ENCODE data around the gene CLASP1. TPM values are rescaled to one million over a fixed set of nuclear protein-coding genes. Genes with fewer than 3 reads are reported as not detected.

The CLASP1 gene
- total and polyA plus RNA-seq, 3 donors from 2014 or later: 43.8 to 130 (median 103) TPM

- intact Hi-C loops (cut with DNase I; ENCODE audit: low total_unique reads): no loop called here
- Histone ChIP-seq H3K4me1 (no peaks in the 10 kb centered on the region), H3K27me3 (no peaks in the 10 kb centered on the region), H3K36me3 (ENCODE audit: low read depth, missing control alignments) (no peaks in the 10 kb centered on the region), H3K9me3 (no peaks in the 10 kb centered on the region), H3K27ac (no peak overlapping the region), H3K4me3 (no peak overlapping the region)
- TF ChIP-seq, protein P1, sequence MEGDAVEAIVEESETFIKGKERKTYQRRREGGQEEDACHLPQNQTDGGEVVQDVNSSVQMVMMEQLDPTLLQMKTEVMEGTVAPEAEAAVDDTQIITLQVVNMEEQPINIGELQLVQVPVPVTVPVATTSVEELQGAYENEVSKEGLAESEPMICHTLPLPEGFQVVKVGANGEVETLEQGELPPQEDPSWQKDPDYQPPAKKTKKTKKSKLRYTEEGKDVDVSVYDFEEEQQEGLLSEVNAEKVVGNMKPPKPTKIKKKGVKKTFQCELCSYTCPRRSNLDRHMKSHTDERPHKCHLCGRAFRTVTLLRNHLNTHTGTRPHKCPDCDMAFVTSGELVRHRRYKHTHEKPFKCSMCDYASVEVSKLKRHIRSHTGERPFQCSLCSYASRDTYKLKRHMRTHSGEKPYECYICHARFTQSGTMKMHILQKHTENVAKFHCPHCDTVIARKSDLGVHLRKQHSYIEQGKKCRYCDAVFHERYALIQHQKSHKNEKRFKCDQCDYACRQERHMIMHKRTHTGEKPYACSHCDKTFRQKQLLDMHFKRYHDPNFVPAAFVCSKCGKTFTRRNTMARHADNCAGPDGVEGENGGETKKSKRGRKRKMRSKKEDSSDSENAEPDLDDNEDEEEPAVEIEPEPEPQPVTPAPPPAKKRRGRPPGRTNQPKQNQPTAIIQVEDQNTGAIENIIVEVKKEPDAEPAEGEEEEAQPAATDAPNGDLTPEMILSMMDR (IDR thresholded peaks at IDR 0.05): no peak
- no peak for TF ChIP-seq POLR2A (IDR thresholded peaks at IDR 0.05)
- no peak for DNase-seq
Observed at GRCh38 chr2:121670181-121670580, 20.9 kb upstream of the CLASP1 start.

GRCh38 chr2:121667618-121668017 is 18.4 kb upstream of the CLASP1 start:
- TF ChIP-seq, protein P1 (IDR thresholded peaks at IDR 0.05): no peak
- TF ChIP-seq POLR2A (IDR thresholded peaks at IDR 0.05): no peak
- intact Hi-C loops (cut with DNase I; ENCODE audit: low total_unique reads): no loop called here

GRCh38 chr2:121666042-121666441 is 16.8 kb upstream of the CLASP1 start:
- DNase-seq: no peak
- Histone ChIP-seq H3K4me3 (no peak overlapping the region), H3K27me3 (no peaks in the 10 kb centered on the region), H3K9me3 (no peaks in the 10 kb centered on the region), H3K27ac (no peak overlapping the region), H3K4me1 (no peaks in the 10 kb centered on the region), H3K36me3 (ENCODE audit: low read depth, missing control alignments) (no peaks in the 10 kb centered on the region)
- intact Hi-C loops (cut with DNase I; ENCODE audit: low total_unique reads): no loop called here
- TF ChIP-seq POLR2A (IDR thresholded peaks at IDR 0.05): no peak
- 83 to 89% methylated on average over 1 of the region's 1 CpG for WGBS, 2 donors

More at GRCh38 chr2:121667618-121668017, 18.4 kb upstream of the CLASP1 start:
- Histone ChIP-seq H3K27ac (no peak overlapping the region), H3K4me1 (no peaks in the 10 kb centered on the region), H3K36me3 (ENCODE audit: low read depth, missing control alignments) (no peaks in the 10 kb centered on the region), H3K27me3 (no peaks in the 10 kb centered on the region), H3K9me3 (no peaks in the 10 kb centered on the region), H3K4me3 (no peak overlapping the region)
- no peak for DNase-seq
- 71 to 95% methylated on average over 1 of the region's 1 CpG for WGBS, 2 donors

- H3K27me3 ChIP-seq: no peaks in the 10 kb centered on the region
- no peak for DNase-seq
- no peaks in the 10 kb centered on the region for H3K9me3 ChIP-seq
- intact Hi-C loops (cut with DNase I; ENCODE audit: low total_unique reads): no loop called here
- H3K4me3 ChIP-seq: no peak overlapping the region
- WGBS, 2 donors: 86 to 89% methylated on average over 3 of the region's 3 CpGs
- H3K27ac ChIP-seq: no peak overlapping the region
- no peaks in the 10 kb centered on the region for H3K4me1 ChIP-seq
- no peaks in the 10 kb centered on the region for H3K36me3 ChIP-seq (ENCODE audit: low read depth, missing control alignments)
- TF ChIP-seq, protein P1 (IDR thresholded peaks at IDR 0.05): no peak
- no peak for TF ChIP-seq POLR2A (IDR thresholded peaks at IDR 0.05)
Observed at GRCh38 chr2:121665504-121665903, 16.2 kb upstream of the CLASP1 start.

DNA sequence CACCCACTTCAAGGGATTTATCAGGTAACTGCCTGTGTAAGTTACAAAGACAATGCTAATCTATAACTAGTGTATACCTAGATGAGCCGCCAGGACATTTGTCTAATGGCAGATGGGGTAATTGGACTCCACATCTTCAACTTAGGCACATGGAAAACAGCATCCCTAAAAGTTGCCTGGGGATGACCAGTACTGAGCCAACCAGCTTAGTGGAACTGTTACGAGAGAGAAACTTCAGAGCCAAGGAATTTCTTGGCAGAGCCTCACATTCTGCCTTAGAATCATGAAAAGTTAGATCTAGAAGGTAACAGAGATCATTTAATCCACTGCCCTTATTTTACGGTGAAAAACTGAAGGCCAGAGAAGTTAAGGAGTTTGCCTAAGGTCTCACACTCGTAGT is 15.5 kb upstream of the CLASP1 start:
- intact Hi-C loops (cut with DNase I; ENCODE audit: low total_unique reads): no loop called here
- H3K27ac ChIP-seq: no peak overlapping the region
- no peak overlapping the region for H3K4me3 ChIP-seq
- H3K27me3 ChIP-seq: no peaks in the 10 kb centered on the region
- H3K9me3 ChIP-seq: no peaks in the 10 kb centered on the region
- H3K4me1 ChIP-seq: no peaks in the 10 kb centered on the region
- no peak for DNase-seq
- WGBS, 2 donors: 68 to 70% methylated on average over 4 of the region's 4 CpGs
- no peaks in the 10 kb centered on the region for H3K36me3 ChIP-seq (ENCODE audit: low read depth, missing control alignments)
- TF ChIP-seq POLR2A (IDR thresholded peaks at IDR 0.05): no peak
- TF ChIP-seq, protein P1 (IDR thresholded peaks at IDR 0.05): no peak
